ENCODE data around the gene CES5A.
A peak's percentile ranks its signal among the peaks of the same experiment; 100 is the strongest.
"Not testable (repeated sequence)": the region's sequence is repeated elsewhere in the genome, so short reads cannot be mapped to it uniquely, and the experiment has no call there.

Gene CES5A

GRCh38 chr16:55875273-55875672 lies at the start of gene CES5A:
Gene CES5A (minus strand): TSS chr16:55875373. CDS start chr16:55875221, 152 bp downstream.
- no peak for DNase-seq (ENCODE audit: low spot score)

GRCh38 chr16:55922662-55923061 lies 47.5 kb upstream of the CES5A start:
- no peak for DNase-seq (ENCODE audit: low spot score)

GRCh38 chr16:55917373-55918160 lies 42.4 kb upstream of the CES5A start:
- DNase-seq (ENCODE audit: low spot score) = no peak

- DNase-seq (ENCODE audit: low spot score) = no peak
These were observed 40.1 kb upstream of the CES5A start for GRCh38 chr16:55915096-55915827.

GRCh38 chr16:55914383-55914782 lies 39.2 kb upstream of the CES5A start:
- no peak for DNase-seq (ENCODE audit: low spot score)

GRCh38 chr16:55913716-55914115 lies 38.5 kb upstream of the CES5A start:
- no peak for DNase-seq (ENCODE audit: low spot score)

- DNase-seq (ENCODE audit: low spot score) = not testable (repeated sequence)
These were observed 37.9 kb upstream of the CES5A start for GRCh38 chr16:55913121-55913520.

- DNase-seq (ENCODE audit: low spot score) = no peak
These were observed 36.8 kb upstream of the CES5A start for GRCh38 chr16:55912022-55912421.

GRCh38 chr16:55911616-55912015 lies 36.4 kb upstream of the CES5A start:
- DNase-seq (ENCODE audit: low spot score) = no peak

- DNase-seq (ENCODE audit: low spot score) = no peak
These were observed 34.7 kb upstream of the CES5A start for GRCh38 chr16:55909876-55910275.

- no peak for DNase-seq (ENCODE audit: low spot score)
These were observed 33.5 kb upstream of the CES5A start for GRCh38 chr16:55908641-55909040.

- no peak for DNase-seq (ENCODE audit: low spot score)
These were observed 32.5 kb upstream of the CES5A start for GRCh38 chr16:55907661-55908060.

GRCh38 chr16:55906123-55906522 lies 30.9 kb upstream of the CES5A start:
- no peak for DNase-seq (ENCODE audit: low spot score)

- DNase-seq (ENCODE audit: low spot score) = no peak
These were observed 30.5 kb upstream of the CES5A start for GRCh38 chr16:55905651-55906050.

GRCh38 chr16:55901566-55902217 lies 26.5 kb upstream of the CES5A start:
- no peak for DNase-seq (ENCODE audit: low spot score)

GRCh38 chr16:55900616-55901393 lies 25.6 kb upstream of the CES5A start:
- no peak for DNase-seq (ENCODE audit: low spot score)

GRCh38 chr16:55899857-55900256 lies 24.7 kb upstream of the CES5A start:
- no peak for DNase-seq (ENCODE audit: low spot score)

- DNase-seq (ENCODE audit: low spot score) = no peak
These were observed 23.4 kb upstream of the CES5A start for GRCh38 chr16:55898592-55898991.

- DNase-seq (ENCODE audit: low spot score) = no peak
These were observed 17.6 kb upstream of the CES5A start for GRCh38 chr16:55892821-55893220.

GRCh38 chr16:55889518-55889917 lies 14.3 kb upstream of the CES5A start:
- DNase-seq (ENCODE audit: low spot score) = no peak

- no peak for DNase-seq (ENCODE audit: low spot score)
These were observed 13.4 kb upstream of the CES5A start for GRCh38 chr16:55888546-55888945.

GRCh38 chr16:55876854-55877253 lies 1.7 kb upstream of the CES5A start:
- DNase-seq (ENCODE audit: low spot score) = peak; percentile 6
